H1 (cell line): ENCODE measurements around the gene DNTTIP2. TPM values are rescaled to one million over a fixed set of nuclear protein-coding genes. Genes with fewer than 3 reads are reported as not detected.

Experiments used
- CTCF ChIA-PET: fragments of 300-600 bp; sonication (Branson Sonifier 250); formaldehyde crosslinking; loops from one replicate; lab custom pipeline; 2021; ENCODE audit not compliant: partially characterized antibody; lab: Charles Lee
- POLR2A ChIA-PET: fragments of 300-600 bp; sonication (Branson Sonifier 250); formaldehyde crosslinking; loops from one replicate; lab custom pipeline; 2021; ENCODE audit warnings: inconsistent platforms; ENCODE audit not compliant: partially characterized antibody; lab: Charles Lee
- DNase-seq, 2 experiments: peaks; one replicate each; pipeline versions ENCODE4 v3.0.0 to v3.0.0-alpha.2; 2010 to 2022; ENCODE audit warnings: low spot score in 2 of 2, low read depth in 1 of 2, mixed read lengths in 1 of 2
- FAIRE-seq: peaks from 2 replicates; lab custom pipeline; 2011; peaks lifted over from hg19 to GRCh38; lab: Jason Lieb, UNC
- H2AFZ ChIP-seq: 2 replicates; pipeline ENCODE4 v1.8.1; 2012; ENCODE audit warnings: low read length, inconsistent platforms
- H2AK5ac ChIP-seq: 2 replicates; pipeline ENCODE4 v1.6.1; 2013; ENCODE audit warnings: low read depth, low read length
- H2BK120ac ChIP-seq: replicated peaks from 2 replicates; pipeline ENCODE3; 2013; ENCODE audit warnings: low read depth, low read length, inconsistent platforms
- H2BK12ac ChIP-seq: 2 replicates; pipeline ENCODE4 v1.6.1; 2013; ENCODE audit warnings: low read depth, low read length
- H2BK15ac ChIP-seq: 2 replicates; pipeline ENCODE4 v1.6.1; 2013; ENCODE audit warnings: low read length
- H2BK20ac ChIP-seq: 2 replicates; pipeline ENCODE4 v1.6.1; 2013; ENCODE audit warnings: low read length
- H2BK5ac ChIP-seq: 2 replicates; pipeline ENCODE4 v1.6.1; 2013; ENCODE audit warnings: low read depth, low read length
- H3K14ac ChIP-seq: 2 replicates; pipeline ENCODE4 v1.6.1; 2013; ENCODE audit warnings: inconsistent platforms; ENCODE audit not compliant: insufficient read length
- H3K18ac ChIP-seq: 2 replicates; pipeline ENCODE4 v1.6.1; 2013; ENCODE audit warnings: low read length; ENCODE audit errors: extremely low read depth
- H3K23ac ChIP-seq: 2 replicates; pipeline ENCODE4 v1.6.1; 2013; ENCODE audit warnings: inconsistent platforms; ENCODE audit not compliant: insufficient read length
- H3K23me2 ChIP-seq: 2 replicates; pipeline ENCODE4 v1.6.1; 2013; ENCODE audit warnings: low read depth, low read length
- H3K27ac ChIP-seq: 2 replicates; pipeline ENCODE4 v1.6.1; 2011; ENCODE audit warnings: low read depth, low read length, inconsistent platforms
- H3K27me3 ChIP-seq, 4 experiments: replicated peaks in 1 of 4; 1 replicate in 1 of 4; 2 replicates in 3 of 4; pipeline versions ENCODE4 v1.6.1 to v1.8.1; 2011 to 2013; ENCODE audit warnings: low read length in 3 of 4, mild to moderate bottlenecking in 3 of 4, inconsistent platforms in 2 of 4, mixed read lengths in 2 of 4, moderate library complexity in 1 of 4; ENCODE audit not compliant: control insufficient read depth in 3 of 4, insufficient read depth in 3 of 4; ENCODE audit errors: extremely low read depth in 1 of 4
- H3K36me3 ChIP-seq, 4 experiments: 2 replicates each; pipeline versions ENCODE4 v1.6.1 to v1.8.1; 2011 to 2013; ENCODE audit warnings: mild to moderate bottlenecking in 4 of 4, low read length in 3 of 4, moderate library complexity in 2 of 4, control low read depth in 1 of 4, inconsistent platforms in 1 of 4; ENCODE audit not compliant: insufficient read depth in 4 of 4, control insufficient read depth in 2 of 4
- H3K4ac ChIP-seq: replicated peaks from 2 replicates; pipeline ENCODE3; 2013; ENCODE audit warnings: low read length, low read depth, mixed read lengths, inconsistent platforms; ENCODE audit not compliant: insufficient read length
- H3K4me1 ChIP-seq, 4 experiments: replicated peaks in 1 of 4; 1 replicate in 1 of 4; 2 replicates in 3 of 4; pipeline versions ENCODE4 v1.6.1 to v1.8.1; 2011 to 2013; ENCODE audit warnings: low read length in 3 of 4, inconsistent platforms in 2 of 4, mixed read lengths in 1 of 4; ENCODE audit not compliant: insufficient read depth in 4 of 4, control insufficient read depth in 3 of 4
- H3K4me2 ChIP-seq, 2 experiments: 2 replicates each; pipeline versions ENCODE4 v1.6.1 to v1.8.1; 2011 to 2013; ENCODE audit warnings: low read depth in 2 of 2, low read length in 2 of 2, control low read depth in 1 of 2, inconsistent platforms in 1 of 2, mild to moderate bottlenecking in 1 of 2; ENCODE audit not compliant: insufficient read depth in 1 of 2
- H3K4me3 ChIP-seq, 4 experiments: fragments of 200-600, 300-600 bp in 1 of 4; sonication (generic), shearing (Covaris generic), sonication (Bioruptor Twin) in 1 of 4; 2 replicates each; pipeline versions ENCODE4 v1.5.1 to v1.8.1; 2011 to 2016; ENCODE audit warnings: low read length in 4 of 4, low read depth in 3 of 4, control low read depth in 2 of 4, inconsistent platforms in 2 of 4, mild to moderate bottlenecking in 2 of 4, mixed read lengths in 1 of 4, moderate library complexity in 1 of 4; ENCODE audit not compliant: insufficient read depth in 2 of 4; ENCODE audit errors: extremely low read depth in 1 of 4
- H3K56ac ChIP-seq: replicated peaks from 2 replicates; pipeline ENCODE3; 2013; ENCODE audit warnings: low read depth, mild to moderate bottlenecking, mixed read lengths, low read length, inconsistent platforms; ENCODE audit not compliant: insufficient read length
- H3K79me1 ChIP-seq: 2 replicates; pipeline ENCODE4 v1.6.1; 2013; ENCODE audit warnings: low read depth, low read length, control low read depth
- H3K79me2 ChIP-seq, 2 experiments: 2 replicates each; pipeline versions ENCODE4 v1.6.1 to v1.8.1; 2012 to 2013; ENCODE audit warnings: low read length in 2 of 2, mild to moderate bottlenecking in 2 of 2, inconsistent platforms in 1 of 2; ENCODE audit not compliant: insufficient read depth in 2 of 2, control insufficient read depth in 1 of 2
- H3K9ac ChIP-seq, 4 experiments: replicated peaks in 1 of 4; 1 replicate in 1 of 4; 2 replicates in 3 of 4; pipeline versions ENCODE4 v1.6.1 to v1.8.1; 2011 to 2013; ENCODE audit warnings: low read depth in 3 of 4, low read length in 3 of 4, control low read depth in 2 of 4, mild to moderate bottlenecking in 2 of 4, moderate library complexity in 2 of 4, inconsistent platforms in 1 of 4; ENCODE audit errors: extremely low read depth in 1 of 4
- H3K9me3 ChIP-seq, 2 experiments: 2 replicates each; pipeline versions ENCODE4 v1.6.1 to v1.8.1; 2012 to 2013; ENCODE audit warnings: mild to moderate bottlenecking in 2 of 2, moderate library complexity in 2 of 2, control low read depth in 1 of 2, inconsistent platforms in 1 of 2, low read depth in 1 of 2, low read length in 1 of 2, mixed read lengths in 1 of 2; ENCODE audit not compliant: insufficient read depth in 2 of 2
- H4K20me1 ChIP-seq, 2 experiments: replicated peaks in 1 of 2; 2 replicates each; pipeline versions ENCODE3 to v1.8.1; 2011 to 2013; ENCODE audit warnings: inconsistent platforms in 2 of 2, low read length in 2 of 2, mild to moderate bottlenecking in 1 of 2; ENCODE audit not compliant: insufficient read depth in 2 of 2, control insufficient read depth in 1 of 2
- H4K5ac ChIP-seq: 2 replicates; pipeline ENCODE4 v1.6.1; 2013; ENCODE audit warnings: low read length, low read depth, mixed read lengths, inconsistent platforms; ENCODE audit not compliant: insufficient read length
- H4K8ac ChIP-seq: 2 replicates; pipeline ENCODE4 v1.8.0; 2013; ENCODE audit warnings: mild to moderate bottlenecking, moderate library complexity, low read length, inconsistent platforms; ENCODE audit not compliant: insufficient read depth; ENCODE audit errors: extremely low read depth
- H4K91ac ChIP-seq: replicated peaks from 2 replicates; pipeline ENCODE3; 2013; ENCODE audit warnings: low read length, mixed read lengths, inconsistent platforms; ENCODE audit not compliant: insufficient read length
- EGR1 ChIP-seq: IDR thresholded peaks from 2 replicates; pipeline ENCODE4 v1.6.1; 2011; ENCODE audit warnings: low read depth, low read length, borderline replicate concordance
- WGBS, 2 experiments: shearing (Covaris generic) in 1 of 2; methylation state at CpG; one replicate each; pipeline versions ENCODE4 v1.1.6 to v1.1.7; 2013 to 2015; ENCODE audit warnings: low lambda C conversion rate in 2 of 2, mixed read lengths in 2 of 2, inconsistent platforms in 1 of 2, low coverage in 1 of 2, missing lambda C conversion rate in 1 of 2; ENCODE audit not compliant: insufficient replicate concordance in 2 of 2, insufficient coverage in 1 of 2, insufficient read length in 1 of 2; ENCODE audit errors: extremely low coverage in 1 of 2, missing lambda C conversion rate in 1 of 2; 5-methylcytosine and 5-hydroxymethylcytosine counted together
- polyA plus RNA-seq, 7 experiments: library from polyadenylated mRNA; depleted of rRNA in 3 of 7; stranded (reverse) in 5 of 7; unstranded in 2 of 7; fragments of >200 nt in 5 of 7; fragments of 200-250 nt in 2 of 7; gene quantifications; 1 replicate in 5 of 7; 2 replicates in 1 of 7; 4 replicates in 1 of 7; pipeline versions ENCODE4 v1.2.1 to v1.2.3, GENCODE V29; 2011 to 2013; ENCODE audit warnings: missing spikeins in 2 of 7, mixed read lengths in 2 of 7
- total RNA-seq: library from RNA; stranded (reverse); fragmentation: NEBNext Ultra II Directional; extraction: Animal tissue kit (Norgen Biotek cat#: 25700); gene quantifications from 2 replicates; pipeline ENCODE4 v1.2.1, GENCODE V29; 2021

Gene DNTTIP2
- total and polyA plus RNA-seq, 2 of the 8 experiments (the other 6 are each of a cell fraction or from before 2014, with no cell fraction given): 6.3 to 80.4 TPM

- FAIRE-seq (no peak), DNase-seq (no peak)
- H4K91ac ChIP-seq: no peak overlapping the region
- no peaks in the 10 kb centered on the region for H3K23me2 ChIP-seq
- 92% methylated on average over 3 of the region's 3 CpGs; no CpG with 5 or more reads in 1 of the 2 experiments for WGBS, 2 experiments
- H2BK15ac ChIP-seq: no peak overlapping the region
- no peak overlapping the region for H3K56ac ChIP-seq
- no peak overlapping the region for H2BK5ac ChIP-seq
- H4K5ac ChIP-seq: no peak overlapping the region
- no peak overlapping the region for H2AFZ ChIP-seq
- ChIA-PET POLR2A (no interaction called here), CTCF (interaction anchor here (0.6 to 0.8 kb wide), 2 partner anchors 34 to 100 kb away, joined by 3 read pairs; no protein-coding TSS in a partner anchor)
- no peak overlapping the region for H2BK12ac ChIP-seq
- H3K27me3 ChIP-seq: no peaks in the 10 kb centered on the region
- H3K4me2 ChIP-seq: no peak overlapping the region
- H3K79me2 ChIP-seq: no peaks in the 10 kb centered on the region
- no peak overlapping the region for H3K23ac ChIP-seq
- no peak overlapping the region for H3K9ac ChIP-seq
- H2BK120ac ChIP-seq: no peak overlapping the region
- H4K8ac ChIP-seq: no peak overlapping the region
- no peak overlapping the region for H3K27ac ChIP-seq
- H3K14ac ChIP-seq: no peak overlapping the region
- no peak overlapping the region for H2BK20ac ChIP-seq
- no peak overlapping the region for H3K4ac ChIP-seq
- H3K4me3 ChIP-seq: no peak overlapping the region
- TF ChIP-seq EGR1: no peak
- TF ChIP-seq, all 59 proteins: peak for 0
- Histone ChIP-seq H3K4me1 (no peaks in the 10 kb centered on the region), H3K36me3 (no peaks in the 10 kb centered on the region), H3K79me1 (no peaks in the 10 kb centered on the region), H2AK5ac (no peak overlapping the region), H4K20me1 (no peaks in the 10 kb centered on the region), H3K18ac (no peak overlapping the region), H3K9me3 (no peaks in the 10 kb centered on the region)
Measured at GRCh38 chr1:93925206-93925605, 46.2 kb upstream of the DNTTIP2 start.
